Neural cell (in vitro differentiated cells): ENCODE results near the gene ZNF521.

Experiments
- CTCF ChIP-seq: fragments of 450-650 bp; IDR thresholded peaks from 2 replicates; pipeline ENCODE4 v1.5.1; 2014; ENCODE audit warnings: antibody characterized with exemption, mild to moderate bottlenecking, moderate library complexity; ENCODE audit not compliant: poor library complexity, severe bottlenecking
- EZH2 ChIP-seq: fragments of 200-600, 300-800 bp; shearing (Covaris generic), sonication (generic); IDR thresholded peaks from 2 replicates; pipeline ENCODE4 v1.6.1; 2014; ENCODE audit warnings: antibody characterized with exemption, low read length, borderline replicate concordance, mild to moderate bottlenecking; ENCODE audit not compliant: insufficient read depth, poor library complexity, severe bottlenecking
- TAF1 ChIP-seq: IDR thresholded peaks from 2 replicates; pipeline ENCODE4 v1.6.1; 2012; ENCODE audit warnings: low read depth
- TF ChIP-seq, protein P1 (sequence below): IDR thresholded peaks from 2 replicates; pipeline ENCODE4 v1.6.1; 2012; ENCODE audit warnings: borderline replicate concordance

- TF ChIP-seq CTCF (no peak), EZH2 (no peak), TAF1 (no peak)
- TF ChIP-seq, protein P1, sequence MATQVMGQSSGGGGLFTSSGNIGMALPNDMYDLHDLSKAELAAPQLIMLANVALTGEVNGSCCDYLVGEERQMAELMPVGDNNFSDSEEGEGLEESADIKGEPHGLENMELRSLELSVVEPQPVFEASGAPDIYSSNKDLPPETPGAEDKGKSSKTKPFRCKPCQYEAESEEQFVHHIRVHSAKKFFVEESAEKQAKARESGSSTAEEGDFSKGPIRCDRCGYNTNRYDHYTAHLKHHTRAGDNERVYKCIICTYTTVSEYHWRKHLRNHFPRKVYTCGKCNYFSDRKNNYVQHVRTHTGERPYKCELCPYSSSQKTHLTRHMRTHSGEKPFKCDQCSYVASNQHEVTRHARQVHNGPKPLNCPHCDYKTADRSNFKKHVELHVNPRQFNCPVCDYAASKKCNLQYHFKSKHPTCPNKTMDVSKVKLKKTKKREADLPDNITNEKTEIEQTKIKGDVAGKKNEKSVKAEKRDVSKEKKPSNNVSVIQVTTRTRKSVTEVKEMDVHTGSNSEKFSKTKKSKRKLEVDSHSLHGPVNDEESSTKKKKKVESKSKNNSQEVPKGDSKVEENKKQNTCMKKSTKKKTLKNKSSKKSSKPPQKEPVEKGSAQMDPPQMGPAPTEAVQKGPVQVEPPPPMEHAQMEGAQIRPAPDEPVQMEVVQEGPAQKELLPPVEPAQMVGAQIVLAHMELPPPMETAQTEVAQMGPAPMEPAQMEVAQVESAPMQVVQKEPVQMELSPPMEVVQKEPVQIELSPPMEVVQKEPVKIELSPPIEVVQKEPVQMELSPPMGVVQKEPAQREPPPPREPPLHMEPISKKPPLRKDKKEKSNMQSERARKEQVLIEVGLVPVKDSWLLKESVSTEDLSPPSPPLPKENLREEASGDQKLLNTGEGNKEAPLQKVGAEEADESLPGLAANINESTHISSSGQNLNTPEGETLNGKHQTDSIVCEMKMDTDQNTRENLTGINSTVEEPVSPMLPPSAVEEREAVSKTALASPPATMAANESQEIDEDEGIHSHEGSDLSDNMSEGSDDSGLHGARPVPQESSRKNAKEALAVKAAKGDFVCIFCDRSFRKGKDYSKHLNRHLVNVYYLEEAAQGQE = no peak
Measured at GRCh38 chr18:25279961-25280360, 72.0 kb downstream of the ZNF521 start.
